ENCODE results near the gene CACNA2D3.

DNA sequence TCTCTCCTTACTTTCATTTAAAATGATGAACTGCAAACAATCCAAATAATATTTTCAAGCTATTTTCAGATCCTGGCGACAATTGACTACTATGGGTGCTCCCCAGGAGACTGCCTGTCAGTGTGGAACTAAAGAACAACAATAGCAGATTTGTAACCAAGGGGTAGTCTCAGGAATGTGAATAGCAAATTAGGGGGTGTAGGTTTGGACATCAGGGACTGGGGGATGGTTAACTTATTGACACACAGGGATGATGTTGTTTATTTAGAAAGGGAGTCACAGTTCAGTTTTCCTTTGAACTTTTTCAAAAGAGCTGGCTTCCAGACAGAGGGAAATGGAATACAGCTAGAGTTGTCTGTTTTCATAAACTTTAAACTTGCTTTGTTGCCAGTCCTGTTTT is 575.7 kb downstream of the CACNA2D3 start:
- TF ChIP-seq, protein P1, sequence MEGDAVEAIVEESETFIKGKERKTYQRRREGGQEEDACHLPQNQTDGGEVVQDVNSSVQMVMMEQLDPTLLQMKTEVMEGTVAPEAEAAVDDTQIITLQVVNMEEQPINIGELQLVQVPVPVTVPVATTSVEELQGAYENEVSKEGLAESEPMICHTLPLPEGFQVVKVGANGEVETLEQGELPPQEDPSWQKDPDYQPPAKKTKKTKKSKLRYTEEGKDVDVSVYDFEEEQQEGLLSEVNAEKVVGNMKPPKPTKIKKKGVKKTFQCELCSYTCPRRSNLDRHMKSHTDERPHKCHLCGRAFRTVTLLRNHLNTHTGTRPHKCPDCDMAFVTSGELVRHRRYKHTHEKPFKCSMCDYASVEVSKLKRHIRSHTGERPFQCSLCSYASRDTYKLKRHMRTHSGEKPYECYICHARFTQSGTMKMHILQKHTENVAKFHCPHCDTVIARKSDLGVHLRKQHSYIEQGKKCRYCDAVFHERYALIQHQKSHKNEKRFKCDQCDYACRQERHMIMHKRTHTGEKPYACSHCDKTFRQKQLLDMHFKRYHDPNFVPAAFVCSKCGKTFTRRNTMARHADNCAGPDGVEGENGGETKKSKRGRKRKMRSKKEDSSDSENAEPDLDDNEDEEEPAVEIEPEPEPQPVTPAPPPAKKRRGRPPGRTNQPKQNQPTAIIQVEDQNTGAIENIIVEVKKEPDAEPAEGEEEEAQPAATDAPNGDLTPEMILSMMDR (IDR thresholded peaks at IDR 0.05): no peak
- TF ChIP-seq POLR2A (IDR thresholded peaks at IDR 0.05): no peak
